Measurements from ENCODE around the gene OR2T4.

The OR2T4 gene

DNA sequence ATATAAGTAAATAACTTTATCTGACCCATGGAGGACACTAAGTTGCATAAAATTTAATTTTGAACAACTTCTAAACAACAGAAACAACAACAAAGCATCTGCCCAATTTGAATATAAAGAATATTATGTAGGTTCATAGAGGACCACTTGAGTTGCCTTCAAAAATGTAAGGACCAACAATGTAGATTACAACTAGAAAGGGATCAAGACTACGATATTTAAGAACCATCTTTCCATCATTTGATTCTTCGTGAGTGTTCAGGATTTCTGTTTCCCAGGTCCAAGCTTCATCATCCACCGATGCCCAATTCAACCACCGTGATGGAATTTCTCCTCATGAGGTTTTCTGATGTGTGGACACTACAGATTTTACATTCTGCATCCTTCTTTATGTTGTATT is 13.0 kb upstream of the OR2T4 start, which contains the start of gene OR14C36:
TSS of gene OR14C36 (plus strand) at position 301 of the 400 bp plus-strand sequence. CDS start at position 301, 0 bp downstream.
- H2AK5ac ChIP-seq (ENCODE audit: low read length, severe bottlenecking) = no peak within 1 kb of the TSS
- H3K18ac ChIP-seq (ENCODE audit: low read depth in 1 of 2, low read length in 2 of 2) = no peak within 1 kb of the TSS
- H3K4ac ChIP-seq (ENCODE audit: low read depth in 1 of 2, low read length in 2 of 2) = no peak within 1 kb of the TSS
- peaks cover 24% of the 10 kb centered on the region for H3K9me3 ChIP-seq (ENCODE audit: control insufficient read depth, low read length)
- no peak within 1 kb of the TSS for H3K14ac ChIP-seq (ENCODE audit: low read length in 2 of 2)
- no peak within 1 kb of the TSS for H2BK15ac ChIP-seq (ENCODE audit: low read depth, poor library complexity, severe bottlenecking)
- no peak within 1 kb of the TSS for H3K23ac ChIP-seq (ENCODE audit: low read length in 2 of 2)
- no peak within 1 kb of the TSS for H4K91ac ChIP-seq (ENCODE audit: low read length)
- H3K9ac ChIP-seq (ENCODE audit: low read length) = no peak within 1 kb of the TSS
- no peak within 1 kb of the TSS for H2AFZ ChIP-seq (ENCODE audit: low read depth, low read length)
- no peak within 1 kb of the TSS for H3K4me2 ChIP-seq (ENCODE audit: low read length, poor library complexity, severe bottlenecking)
- H3K4me1 ChIP-seq (ENCODE audit: control insufficient read depth, insufficient read depth, low read depth, low read length) = no peaks in the 10 kb centered on the region
- H3K4me3 ChIP-seq (ENCODE audit: insufficient read depth in 1 of 2, low read depth in 1 of 2, low read length in 2 of 2) = no peak within 1 kb of the TSS
- WGBS = 56% methylated on average over 3 of the region's 4 CpGs
- H2BK120ac ChIP-seq (ENCODE audit: low read depth, low read length) = no peak within 1 kb of the TSS
- H4K8ac ChIP-seq (ENCODE audit: low read length) = no peak within 1 kb of the TSS
- H3K79me1 ChIP-seq (replicated peaks; ENCODE audit: low read length, poor library complexity, severe bottlenecking) = no peaks in the 10 kb centered on the region
- no peak within 1 kb of the TSS for H2BK5ac ChIP-seq (ENCODE audit: low read depth, low read length, poor library complexity, severe bottlenecking)
- no peak for DNase-seq
- no peaks in the 10 kb centered on the region for H3K27me3 ChIP-seq (ENCODE audit: control insufficient read depth in 1 of 2, insufficient read depth in 1 of 2, low read length in 2 of 2)
- no peak within 1 kb of the TSS for H3K27ac ChIP-seq (ENCODE audit: low read length, poor library complexity, severe bottlenecking)
- no peaks in the 10 kb centered on the region for H3K36me3 ChIP-seq (ENCODE audit: control insufficient read depth in 1 of 2, insufficient read depth in 2 of 2, low read depth in 1 of 2, low read length in 2 of 2)
- no peak within 1 kb of the TSS for H2BK12ac ChIP-seq (ENCODE audit: low read length in 2 of 2)

DNA sequence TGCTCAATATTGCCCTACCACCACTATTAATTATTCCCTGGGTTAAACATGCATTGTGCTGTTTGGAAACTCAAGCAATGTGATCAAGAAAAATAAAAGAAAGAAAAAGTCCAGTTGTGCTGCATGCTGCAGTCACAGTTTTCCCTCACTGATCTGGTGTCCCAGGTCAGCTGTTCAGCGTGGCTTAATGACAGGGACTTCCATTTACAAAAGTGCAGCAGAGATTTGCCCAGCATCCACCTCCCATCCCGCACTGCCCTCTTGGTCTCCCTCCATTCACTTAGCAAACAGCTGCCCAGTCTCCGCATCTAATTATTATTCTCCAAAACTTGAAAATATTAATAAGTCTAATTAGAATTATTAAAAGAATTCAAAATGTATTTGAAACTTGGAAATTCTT is 2.0 kb upstream of the OR2T4 start:
- Histone ChIP-seq H2BK120ac (ENCODE audit: low read depth, low read length) (no peak overlapping the region), H3K9ac (ENCODE audit: low read length) (no peak overlapping the region), H2BK5ac (ENCODE audit: low read depth, low read length, poor library complexity, severe bottlenecking) (no peak overlapping the region), H2BK15ac (ENCODE audit: low read depth, poor library complexity, severe bottlenecking) (no peak overlapping the region), H3K9me3 (ENCODE audit: control insufficient read depth, low read length) (peaks cover 25% of the 10 kb centered on the region), H3K4me3 (ENCODE audit: insufficient read depth in 1 of 2, low read depth in 1 of 2, low read length in 2 of 2) (no peak overlapping the region), H3K79me1 (replicated peaks; ENCODE audit: low read length, poor library complexity, severe bottlenecking) (no peaks in the 10 kb centered on the region), H2AK5ac (ENCODE audit: low read length, severe bottlenecking) (no peak overlapping the region), H3K27ac (ENCODE audit: low read length, poor library complexity, severe bottlenecking) (no peak overlapping the region), H2AFZ (ENCODE audit: low read depth, low read length) (no peak overlapping the region), H4K8ac (ENCODE audit: low read length) (no peak overlapping the region), H3K4ac (ENCODE audit: low read depth in 1 of 2, low read length in 2 of 2) (no peak overlapping the region), H3K4me1 (ENCODE audit: control insufficient read depth, insufficient read depth, low read depth, low read length) (no peaks in the 10 kb centered on the region), H3K23ac (ENCODE audit: low read length in 2 of 2) (no peak overlapping the region), H3K4me2 (ENCODE audit: low read length, poor library complexity, severe bottlenecking) (no peak overlapping the region), H2BK12ac (ENCODE audit: low read length in 2 of 2) (no peak overlapping the region), H4K91ac (ENCODE audit: low read length) (no peak overlapping the region), H3K18ac (ENCODE audit: low read depth in 1 of 2, low read length in 2 of 2) (no peak overlapping the region), H3K36me3 (ENCODE audit: control insufficient read depth in 1 of 2, insufficient read depth in 2 of 2, low read depth in 1 of 2, low read length in 2 of 2) (no peaks in the 10 kb centered on the region), H3K14ac (ENCODE audit: low read length in 2 of 2) (no peak overlapping the region), H3K27me3 (ENCODE audit: control insufficient read depth in 1 of 2, insufficient read depth in 1 of 2, low read length in 2 of 2) (no peaks in the 10 kb centered on the region)
- no peak for DNase-seq
- 15% methylated on average over 1 of the region's 3 CpGs for WGBS

DNA sequence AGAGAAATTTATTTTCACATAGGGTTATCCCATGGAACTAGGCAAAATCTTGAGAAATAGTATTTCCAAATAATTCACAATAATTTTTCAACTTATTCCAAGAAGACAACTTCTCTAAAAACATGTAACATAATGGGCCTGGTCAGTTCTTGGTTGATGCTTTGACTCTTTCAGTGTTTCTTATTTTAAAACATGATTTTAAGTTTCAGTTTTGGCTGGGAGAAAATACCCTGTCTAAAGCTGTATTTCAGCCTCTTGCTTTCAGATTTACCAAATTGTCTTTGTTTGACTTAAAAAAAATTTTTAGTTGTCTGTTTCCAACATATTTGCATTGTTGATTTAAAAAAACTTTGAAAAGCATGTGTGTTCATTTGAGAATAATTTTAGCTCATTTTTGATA is 5.1 kb downstream of the OR2T4 start:
- H3K4me2 ChIP-seq (ENCODE audit: low read length, poor library complexity, severe bottlenecking) = no peak overlapping the region
- H4K91ac ChIP-seq (ENCODE audit: low read length) = no peak overlapping the region
- no peak overlapping the region for H3K4me3 ChIP-seq (ENCODE audit: insufficient read depth in 1 of 2, low read depth in 1 of 2, low read length in 2 of 2)
- H2BK12ac ChIP-seq (ENCODE audit: low read length in 2 of 2) = no peak overlapping the region
- H3K9ac ChIP-seq (ENCODE audit: low read length) = no peak overlapping the region
- no peak overlapping the region for H2AFZ ChIP-seq (ENCODE audit: low read depth, low read length)
- H3K4ac ChIP-seq (ENCODE audit: low read depth in 1 of 2, low read length in 2 of 2) = no peak overlapping the region
- H3K36me3 ChIP-seq (ENCODE audit: control insufficient read depth in 1 of 2, insufficient read depth in 2 of 2, low read depth in 1 of 2, low read length in 2 of 2) = no peaks in the 10 kb centered on the region
- H2BK15ac ChIP-seq (ENCODE audit: low read depth, poor library complexity, severe bottlenecking) = no peak overlapping the region
- no peak overlapping the region for H3K14ac ChIP-seq (ENCODE audit: low read length in 2 of 2)
- H3K27ac ChIP-seq (ENCODE audit: low read length, poor library complexity, severe bottlenecking) = no peak overlapping the region
- no peak overlapping the region for H3K18ac ChIP-seq (ENCODE audit: low read depth in 1 of 2, low read length in 2 of 2)
- no peak overlapping the region for H3K23ac ChIP-seq (ENCODE audit: low read length in 2 of 2)
- no peaks in the 10 kb centered on the region for H3K4me1 ChIP-seq (ENCODE audit: control insufficient read depth, insufficient read depth, low read depth, low read length)
- no peak overlapping the region for H4K8ac ChIP-seq (ENCODE audit: low read length)
- H3K9me3 ChIP-seq (ENCODE audit: control insufficient read depth, low read length) = peaks cover 45% of the 10 kb centered on the region
- no peaks in the 10 kb centered on the region for H3K27me3 ChIP-seq (ENCODE audit: control insufficient read depth in 1 of 2, insufficient read depth in 1 of 2, low read length in 2 of 2)
- H3K79me1 ChIP-seq (replicated peaks; ENCODE audit: low read length, poor library complexity, severe bottlenecking) = no peaks in the 10 kb centered on the region
- no peak overlapping the region for H2BK5ac ChIP-seq (ENCODE audit: low read depth, low read length, poor library complexity, severe bottlenecking)
- DNase-seq = no peak
- H2BK120ac ChIP-seq (ENCODE audit: low read depth, low read length) = no peak overlapping the region
- H2AK5ac ChIP-seq (ENCODE audit: low read length, severe bottlenecking) = no peak overlapping the region

DNA sequence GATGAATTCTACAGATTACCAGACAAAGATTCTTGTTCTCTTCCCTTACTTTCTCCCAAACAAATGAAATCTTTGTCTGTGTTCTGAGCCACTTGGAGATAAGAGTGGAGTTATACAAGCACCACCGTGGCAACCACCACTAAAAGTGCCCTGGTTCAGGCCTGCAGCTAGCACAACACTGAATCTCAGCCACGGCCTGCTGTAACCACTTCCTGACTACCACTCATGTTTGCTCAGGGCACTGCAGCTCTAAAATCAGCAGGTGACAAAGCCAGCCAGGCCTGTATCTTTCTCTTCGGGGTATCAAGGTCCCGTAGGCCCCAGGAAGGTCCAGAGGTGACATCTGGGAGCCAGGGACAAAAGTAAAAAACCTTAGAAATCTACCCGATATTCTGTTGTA is 10.9 kb downstream of the OR2T4 start:
- Histone ChIP-seq H2BK15ac (ENCODE audit: low read depth, poor library complexity, severe bottlenecking) (no peak overlapping the region), H2BK120ac (ENCODE audit: low read depth, low read length) (no peak overlapping the region), H2AFZ (ENCODE audit: low read depth, low read length) (no peak overlapping the region), H3K23ac (ENCODE audit: low read length in 2 of 2) (no peak overlapping the region), H4K91ac (ENCODE audit: low read length) (no peak overlapping the region), H3K79me1 (replicated peaks; ENCODE audit: low read length, poor library complexity, severe bottlenecking) (no peaks in the 10 kb centered on the region), H2AK5ac (ENCODE audit: low read length, severe bottlenecking) (no peak overlapping the region), H3K4ac (ENCODE audit: low read depth in 1 of 2, low read length in 2 of 2) (no peak overlapping the region), H3K27ac (ENCODE audit: low read length, poor library complexity, severe bottlenecking) (no peak overlapping the region), H3K18ac (ENCODE audit: low read depth in 1 of 2, low read length in 2 of 2) (no peak overlapping the region), H3K36me3 (ENCODE audit: control insufficient read depth in 1 of 2, insufficient read depth in 2 of 2, low read depth in 1 of 2, low read length in 2 of 2) (no peaks in the 10 kb centered on the region), H4K8ac (ENCODE audit: low read length) (no peak overlapping the region), H3K4me3 (ENCODE audit: insufficient read depth in 1 of 2, low read depth in 1 of 2, low read length in 2 of 2) (no peak overlapping the region), H3K9ac (ENCODE audit: low read length) (no peak overlapping the region), H3K14ac (ENCODE audit: low read length in 2 of 2) (no peak overlapping the region), H2BK12ac (ENCODE audit: low read length in 2 of 2) (no peak overlapping the region), H3K4me2 (ENCODE audit: low read length, poor library complexity, severe bottlenecking) (no peak overlapping the region), H2BK5ac (ENCODE audit: low read depth, low read length, poor library complexity, severe bottlenecking) (no peak overlapping the region), H3K9me3 (ENCODE audit: control insufficient read depth, low read length) (peaks cover 29% of the 10 kb centered on the region), H3K4me1 (ENCODE audit: control insufficient read depth, insufficient read depth, low read depth, low read length) (no peaks in the 10 kb centered on the region), H3K27me3 (ENCODE audit: control insufficient read depth in 1 of 2, insufficient read depth in 1 of 2, low read length in 2 of 2) (no peaks in the 10 kb centered on the region)
- no peak for DNase-seq
- 65% methylated on average over 5 of the region's 5 CpGs for WGBS

All from mesenchymal stem cell (in vitro differentiated cells and primary cell).